22Rv1 (cell line): ENCODE data around the gene CIRBP.

Experiments used
- H3K27ac ChIP-seq: fragments of 450-650 bp; 2 replicates; pipeline ENCODE4 v1.5.1; 2017
- ZFX ChIP-seq: fragments of 450-650 bp; IDR thresholded peaks from 2 replicates; pipeline ENCODE4 v1.6.1; 2017; ENCODE audit warnings: antibody characterized with exemption, borderline replicate concordance
- TF ChIP-seq, protein P1 (sequence below): fragments of 450-650 bp; IDR thresholded peaks from 2 replicates; pipeline ENCODE4 v1.5.1; 2017; ENCODE audit warnings: mild to moderate bottlenecking

Gene CIRBP

DNA sequence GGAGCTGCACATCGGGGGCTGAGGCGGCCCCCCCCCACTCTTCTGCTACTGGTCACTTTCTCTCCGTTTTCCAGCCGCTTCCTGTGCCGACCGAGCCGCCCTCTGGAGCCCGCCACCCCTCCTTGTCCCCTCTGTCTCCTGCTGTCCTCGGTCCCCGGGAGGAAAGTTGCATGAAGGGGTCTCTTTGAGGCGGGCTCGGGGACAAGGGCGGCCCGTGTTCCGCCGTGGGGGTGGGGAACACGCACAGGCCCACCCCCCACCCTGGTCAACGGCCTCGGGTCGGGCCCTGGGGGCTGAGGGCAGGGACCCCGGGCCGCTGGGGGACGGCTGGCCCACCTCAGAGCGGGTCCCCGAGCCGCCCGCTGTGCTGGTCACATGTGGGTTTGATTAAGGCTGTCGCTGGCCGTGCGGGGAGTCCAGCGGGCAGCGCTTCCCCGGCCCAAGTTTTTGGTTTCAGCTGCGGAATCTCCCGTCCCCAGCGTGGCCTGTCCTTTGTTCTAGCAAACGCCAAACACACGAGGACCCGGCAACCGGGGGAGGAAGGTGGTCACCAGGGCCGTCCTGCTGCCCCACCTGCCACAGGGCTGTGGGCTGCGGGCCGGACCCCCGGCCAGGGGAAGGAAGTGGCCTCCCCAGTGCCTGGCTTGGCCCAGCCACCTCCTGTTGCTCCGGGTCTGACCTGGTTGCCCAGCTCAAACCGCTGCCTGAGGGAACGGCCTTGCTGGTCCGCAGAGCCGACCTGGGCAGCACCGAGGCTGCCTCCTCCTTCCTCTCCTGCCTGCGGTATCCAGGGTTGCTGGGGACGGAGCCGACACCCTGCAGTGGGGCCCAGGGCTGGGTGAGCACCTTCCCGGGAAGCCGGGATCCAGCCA lies 18.5 kb downstream of the CIRBP start:
- H3K27ac ChIP-seq = no peak overlapping the region
- no peak for TF ChIP-seq ZFX
- TF ChIP-seq, protein P1, sequence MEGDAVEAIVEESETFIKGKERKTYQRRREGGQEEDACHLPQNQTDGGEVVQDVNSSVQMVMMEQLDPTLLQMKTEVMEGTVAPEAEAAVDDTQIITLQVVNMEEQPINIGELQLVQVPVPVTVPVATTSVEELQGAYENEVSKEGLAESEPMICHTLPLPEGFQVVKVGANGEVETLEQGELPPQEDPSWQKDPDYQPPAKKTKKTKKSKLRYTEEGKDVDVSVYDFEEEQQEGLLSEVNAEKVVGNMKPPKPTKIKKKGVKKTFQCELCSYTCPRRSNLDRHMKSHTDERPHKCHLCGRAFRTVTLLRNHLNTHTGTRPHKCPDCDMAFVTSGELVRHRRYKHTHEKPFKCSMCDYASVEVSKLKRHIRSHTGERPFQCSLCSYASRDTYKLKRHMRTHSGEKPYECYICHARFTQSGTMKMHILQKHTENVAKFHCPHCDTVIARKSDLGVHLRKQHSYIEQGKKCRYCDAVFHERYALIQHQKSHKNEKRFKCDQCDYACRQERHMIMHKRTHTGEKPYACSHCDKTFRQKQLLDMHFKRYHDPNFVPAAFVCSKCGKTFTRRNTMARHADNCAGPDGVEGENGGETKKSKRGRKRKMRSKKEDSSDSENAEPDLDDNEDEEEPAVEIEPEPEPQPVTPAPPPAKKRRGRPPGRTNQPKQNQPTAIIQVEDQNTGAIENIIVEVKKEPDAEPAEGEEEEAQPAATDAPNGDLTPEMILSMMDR = no peak

- no peak overlapping the region for H3K27ac ChIP-seq
- TF ChIP-seq, protein P1 = no peak
- no peak for TF ChIP-seq ZFX
Measured at GRCh38 chr19:1288226-1288612, 19.1 kb downstream of the CIRBP start.

DNA sequence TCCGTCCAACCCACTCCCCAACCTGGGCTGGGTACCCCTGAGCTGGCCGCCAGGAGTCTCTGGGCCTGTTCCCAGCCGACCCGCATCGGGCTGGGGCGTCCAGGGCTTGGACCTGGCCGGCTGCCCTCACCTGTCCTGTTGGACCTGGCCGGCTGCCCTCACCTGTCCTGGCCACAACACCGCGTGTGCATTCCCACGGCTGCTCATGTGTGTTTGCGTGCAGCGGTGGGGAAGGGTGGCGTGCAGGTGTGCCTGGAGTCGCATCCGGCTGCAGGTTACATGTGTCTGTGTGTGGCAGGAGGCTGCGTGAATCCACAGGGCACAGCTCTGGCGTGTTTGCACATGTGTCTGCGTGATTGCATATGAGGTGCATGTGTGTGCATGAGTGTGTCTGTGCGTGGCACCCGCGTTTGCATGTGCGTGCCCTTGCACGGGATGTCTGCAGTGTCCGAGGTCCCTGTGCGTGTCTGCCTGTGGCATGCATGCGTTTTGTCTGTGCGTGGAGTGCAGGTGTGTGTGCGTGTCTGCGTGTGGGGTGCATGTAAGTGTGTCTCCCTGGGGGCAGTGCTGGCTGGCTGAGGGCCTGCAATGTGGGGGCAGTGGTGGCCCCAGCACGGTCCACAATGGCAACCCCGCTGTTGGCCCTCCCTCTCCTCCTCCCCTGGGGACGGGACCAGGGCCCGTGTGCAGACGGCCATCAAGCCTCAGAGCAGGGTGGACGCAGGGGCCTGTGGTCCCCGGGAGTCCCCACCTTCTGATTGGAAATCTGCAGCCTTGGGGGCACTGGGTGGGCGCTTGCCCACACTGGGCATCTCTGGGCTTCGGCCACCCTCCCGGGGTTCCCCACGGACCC lies 19.9 kb downstream of the CIRBP start:
- H3K27ac ChIP-seq = no peak overlapping the region
- no peak for TF ChIP-seq ZFX
- TF ChIP-seq, protein P1 = no peak

DNA sequence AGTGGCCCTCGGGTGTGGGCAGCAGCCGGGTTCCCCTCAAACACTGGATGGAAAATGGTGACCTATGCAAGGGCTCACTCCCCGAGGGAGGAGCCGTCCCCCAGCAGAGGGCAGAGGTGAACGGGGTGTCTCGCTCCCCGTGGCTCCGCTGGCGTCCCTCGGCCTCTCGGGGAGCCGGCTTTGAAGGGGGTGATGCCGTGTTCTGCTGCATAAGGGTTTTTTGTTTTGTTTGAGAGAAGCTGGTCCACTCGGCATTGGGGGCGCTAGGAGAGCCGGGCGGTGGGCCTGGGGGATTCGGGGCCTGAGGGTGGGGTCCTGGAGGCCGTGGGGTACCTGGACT lies 20.5 kb downstream of the CIRBP start:
- H3K27ac ChIP-seq = no peak overlapping the region
- TF ChIP-seq, protein P1 = no peak
- TF ChIP-seq ZFX = no peak

DNA sequence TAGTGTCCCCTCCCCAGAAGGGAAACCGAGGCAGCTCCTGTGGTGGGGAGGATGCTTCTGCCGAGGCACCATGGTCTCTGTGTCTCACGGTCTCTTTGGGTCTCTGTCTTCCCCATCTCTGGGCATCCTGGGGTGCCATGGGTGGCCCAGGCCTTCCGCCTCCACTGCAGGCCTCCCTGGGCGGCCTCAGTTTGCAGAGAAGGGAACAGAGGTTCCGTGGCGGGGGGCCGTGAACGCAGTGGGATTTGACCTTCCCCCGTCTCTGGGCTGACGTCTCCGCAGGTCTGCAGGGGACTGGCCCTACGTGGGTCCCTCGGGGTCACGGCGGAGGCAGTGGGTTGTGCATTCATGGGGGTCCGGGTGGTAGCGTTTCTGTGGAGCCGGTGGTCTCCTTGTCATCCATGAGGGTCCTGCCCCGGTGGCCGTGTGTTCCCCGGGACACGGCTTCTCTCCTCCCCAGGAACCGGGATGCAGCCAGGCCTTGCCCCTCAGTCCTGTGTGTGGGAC lies 21.1 kb downstream of the CIRBP start:
- no peak for TF ChIP-seq ZFX
- TF ChIP-seq, protein P1 = no peak
- H3K27ac ChIP-seq = no peak overlapping the region

DNA sequence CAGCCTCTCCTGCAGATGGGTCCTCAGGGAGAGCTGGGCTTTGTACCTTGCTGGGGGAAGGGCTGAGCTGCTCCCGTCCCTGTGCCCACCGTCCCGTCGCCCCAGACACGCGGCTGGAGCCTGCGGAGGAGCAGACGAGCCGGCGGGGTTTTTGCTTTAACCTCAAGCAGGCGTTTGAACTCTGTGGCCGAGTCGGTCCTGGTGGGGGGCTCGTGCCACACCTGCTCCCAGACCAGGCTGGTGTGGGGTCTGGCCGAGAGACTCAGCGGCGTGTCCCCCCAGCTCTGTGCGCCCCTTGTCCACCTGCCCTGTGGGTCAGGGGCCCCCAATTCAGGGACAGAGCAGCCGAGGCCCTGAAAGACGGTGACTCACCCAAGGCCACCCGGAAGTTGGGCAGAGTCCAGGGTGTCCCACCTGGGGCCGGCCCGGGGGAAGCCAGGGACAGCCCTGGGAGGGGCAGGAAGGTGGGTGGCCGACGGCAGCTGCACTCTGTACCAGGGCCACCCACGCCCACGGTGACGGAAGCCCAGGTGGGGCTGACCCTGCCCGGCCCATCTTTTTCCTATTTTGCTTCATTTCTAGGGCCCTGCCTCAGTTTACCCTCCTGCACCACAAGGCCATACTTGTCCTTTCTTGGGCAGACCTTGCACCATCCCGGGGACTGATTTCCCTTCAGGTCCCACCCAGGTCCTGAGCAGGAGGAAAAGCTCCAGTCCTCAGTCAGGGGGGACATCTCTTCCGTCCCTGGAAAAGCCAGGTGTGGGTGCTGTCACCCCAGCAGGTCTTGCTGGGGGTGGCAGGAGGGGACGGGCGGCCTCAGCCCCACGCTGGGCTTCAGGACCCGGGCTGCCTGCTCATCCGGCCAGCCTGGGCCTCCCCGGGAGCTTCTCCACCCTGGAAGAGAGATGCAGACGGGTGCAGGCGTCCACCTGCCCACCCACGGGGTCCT lies 21.8 kb downstream of the CIRBP start:
- TF ChIP-seq ZFX = no peak
- TF ChIP-seq, protein P1 = no peak
- no peak overlapping the region for H3K27ac ChIP-seq
